Endothelial cell of umbilical vein (primary cell): ENCODE measurements around the gene AP1B1. TPM values are rescaled to one million over a fixed set of nuclear protein-coding genes. Genes with fewer than 3 reads are reported as not detected.

Experiments used
- BruUV-seq: library from RNA; stranded (reverse); fragments of 400-500 nt; replicated peaks from 2 replicates; lab custom pipeline; 2021; lab: Mats Ljungman, UMichigan
- CTCF ChIA-PET: fragments of 300-600, 350-600 bp; sonication (Branson Sonifier 250); formaldehyde crosslinking; loops from one replicate; lab custom pipeline; 2021; ENCODE audit warnings: antibody characterized with exemption, inconsistent platforms; lab: Charles Lee
- POLR2A ChIA-PET: fragments of 300-600, 350-600 bp; sonication (Branson Sonifier 250); formaldehyde crosslinking; loops from one replicate; lab custom pipeline; 2021; ENCODE audit warnings: antibody characterized with exemption, inconsistent platforms; lab: Charles Lee
- DNase-seq: peaks from one replicate; pipeline ENCODE4 v3.0.0-alpha.2; 2011; ENCODE audit warnings: low read depth, low spot score
- FAIRE-seq: peaks from 2 replicates; lab custom pipeline; 2011; peaks lifted over from hg19 to GRCh38; lab: Jason Lieb, UNC
- H2AFZ ChIP-seq: 2 replicates; pipeline ENCODE4 v1.6.0; 2012; ENCODE audit warnings: low read depth, low read length, control low read depth, inconsistent platforms
- H3K27ac ChIP-seq: 2 replicates; pipeline ENCODE4 v1.5.1; 2011; ENCODE audit warnings: low read depth, mild to moderate bottlenecking, control low read depth, low read length, moderate library complexity; ENCODE audit not compliant: insufficient read depth
- H3K27me3 ChIP-seq, 2 experiments: 2 replicates each; pipeline versions ENCODE4 v1.6.0 to v1.6.1; 2011; ENCODE audit warnings: low read length in 2 of 2, mixed read lengths in 1 of 2; ENCODE audit not compliant: control insufficient read depth in 2 of 2, insufficient read depth in 2 of 2
- H3K36me3 ChIP-seq, 2 experiments: 2 replicates in 1 of 2; 3 replicates in 1 of 2; pipeline ENCODE4 v1.5.1; 2011; ENCODE audit warnings: low read length in 2 of 2, mild to moderate bottlenecking in 1 of 2, moderate library complexity in 1 of 2; ENCODE audit not compliant: control insufficient read depth in 2 of 2, insufficient read depth in 2 of 2; ENCODE audit errors: extremely low read depth in 1 of 2
- H3K4me1 ChIP-seq: 3 replicates; pipeline ENCODE4 v1.5.1; 2011; ENCODE audit warnings: mild to moderate bottlenecking, low read length; ENCODE audit not compliant: control insufficient read depth, insufficient read depth; ENCODE audit errors: extremely low read depth
- H3K4me2 ChIP-seq: 2 replicates; pipeline ENCODE4 v1.6.1; 2011; ENCODE audit warnings: low read length, control low read depth, mixed read lengths; ENCODE audit not compliant: insufficient read depth
- H3K4me3 ChIP-seq, 3 experiments: fragments of 200-600 bp in 1 of 3; sonication (generic), shearing (Covaris generic) in 1 of 3; replicated peaks in 1 of 3; 2 replicates each; pipeline ENCODE4 v1.5.1; 2011 to 2016; ENCODE audit warnings: control low read depth in 3 of 3, low read length in 3 of 3, mild to moderate bottlenecking in 2 of 3, inconsistent platforms in 1 of 3, low read depth in 1 of 3, moderate library complexity in 1 of 3; ENCODE audit not compliant: insufficient read depth in 1 of 3
- H3K79me2 ChIP-seq: 2 replicates; pipeline ENCODE4 v1.6.0; 2012; ENCODE audit warnings: low read length, inconsistent platforms; ENCODE audit not compliant: control insufficient read depth, insufficient read depth
- H3K9ac ChIP-seq: replicated peaks from 2 replicates; pipeline ENCODE3; 2011; ENCODE audit warnings: low read length, control low read depth; ENCODE audit not compliant: insufficient read depth; ENCODE audit errors: extremely low read depth
- H3K9me1 ChIP-seq: replicated peaks from 3 replicates; pipeline ENCODE4 v1.6.0; 2011; ENCODE audit warnings: mild to moderate bottlenecking, low read length; ENCODE audit not compliant: control insufficient read depth, insufficient read depth; ENCODE audit errors: extremely low read depth
- H3K9me3 ChIP-seq: replicated peaks from 2 replicates; pipeline ENCODE4 v1.5.1; 2012; ENCODE audit warnings: low read length, inconsistent platforms; ENCODE audit not compliant: control insufficient read depth, insufficient read depth
- H4K20me1 ChIP-seq: replicated peaks from 2 replicates; pipeline ENCODE3; 2011; ENCODE audit warnings: mild to moderate bottlenecking, low read length; ENCODE audit not compliant: control insufficient read depth, insufficient read depth; ENCODE audit errors: extremely low read depth
- EZH2 ChIP-seq: IDR thresholded peaks from 2 replicates; pipeline ENCODE4 v1.6.1; 2012; ENCODE audit warnings: borderline replicate concordance, low read depth, mild to moderate bottlenecking, moderate library complexity, low read length, inconsistent platforms; ENCODE audit not compliant: severe bottlenecking
- FOS ChIP-seq: IDR thresholded peaks from 2 replicates; pipeline ENCODE4 v1.6.1; 2011; ENCODE audit warnings: mild to moderate bottlenecking, low read length, moderate library complexity, borderline replicate concordance; ENCODE audit not compliant: insufficient read depth
- GATA2 ChIP-seq: IDR thresholded peaks from 2 replicates; pipeline ENCODE4 v1.7.0; 2011; ENCODE audit warnings: low read depth, mild to moderate bottlenecking, moderate library complexity, mixed read lengths, low read length; ENCODE audit not compliant: insufficient read length, insufficient read depth
- JUN ChIP-seq: IDR thresholded peaks from 2 replicates; pipeline ENCODE4 v1.6.1; 2011; ENCODE audit warnings: borderline replicate concordance, low read depth; ENCODE audit not compliant: insufficient read length, insufficient read depth
- MYC ChIP-seq: IDR thresholded peaks from one replicate; pipeline ENCODE4 v1.6.1; 2011; ENCODE audit warnings: mild to moderate bottlenecking, low read depth, low read length
- POLR2A ChIP-seq: IDR thresholded peaks from 2 replicates; pipeline ENCODE4 v1.6.1; 2012; ENCODE audit warnings: low read depth, mild to moderate bottlenecking, control low read depth, low read length
- POLR2AphosphoS5 ChIP-seq: IDR thresholded peaks from 2 replicates; pipeline ENCODE4 v1.6.1; 2012; ENCODE audit warnings: low read depth, mild to moderate bottlenecking, control low read depth, low read length, moderate library complexity; ENCODE audit not compliant: insufficient read depth
- dilution Hi-C: fragments of 300-500 bp; cut with MboI; formaldehyde crosslinking; loops from one replicate; pipeline ENCODE4 v1.15.0; 2019; ENCODE audit warnings: low sequenced_read_pairs; ENCODE audit not compliant: extremely low pct_ligation_motif_present
- intact Hi-C: fragments of 100-400 bp; cut with micrococcal nuclease; formaldehyde crosslinking; loops from one replicate; pipeline ENCODE4 v1.10.0; 2022
- polyA plus RNA-seq, 4 experiments: library from polyadenylated mRNA; depleted of rRNA in 3 of 4; stranded (reverse) in 3 of 4; unstranded in 1 of 4; fragments of >200 nt; gene quantifications; 2 replicates each; pipeline versions ENCODE4 v1.2.1 to v1.2.3, GENCODE V29; 2011 to 2012; ENCODE audit warnings: missing spikeins in 1 of 4
- total RNA-seq: library from RNA; stranded (reverse); gene quantifications from 2 replicates; pipeline ENCODE4 v1.2.3, GENCODE V29; 2021
- TF ChIP-seq, protein P1 (sequence below), 2 donors: IDR thresholded peaks; 1 replicate in 1 of 2; 2 replicates in 1 of 2; pipeline ENCODE4 v1.5.1; 2011; ENCODE audit warnings: low read length in 2 of 2, mild to moderate bottlenecking in 2 of 2, moderate library complexity in 2 of 2, control low read depth in 1 of 2, inconsistent platforms in 1 of 2, low read depth in 1 of 2; ENCODE audit not compliant: insufficient read depth in 1 of 2; ENCODE audit errors: extremely low read depth in 1 of 2
- TF ChIP-seq, protein P2 (sequence below): IDR thresholded peaks from 2 replicates; pipeline ENCODE4 v1.6.1; 2011; ENCODE audit not compliant: insufficient read depth, insufficient read length

Gene AP1B1
- total and polyA plus RNA-seq, 2 donors (not counting 3 experiments of a cell fraction or from before 2014, with no cell fraction given): 107 to 131 TPM

- H3K9me3 ChIP-seq: no peaks in the 10 kb centered on the region
- peaks cover 24 to 79% of the 10 kb centered on the region in 2 experiments for H3K36me3 ChIP-seq
- H3K4me1 ChIP-seq: no peaks in the 10 kb centered on the region
- H2AFZ ChIP-seq: no peak overlapping the region
- FAIRE-seq (no peak), DNase-seq (no peak)
- H4K20me1 ChIP-seq: no peaks in the 10 kb centered on the region
- H3K27ac ChIP-seq: no peak overlapping the region
- dilution Hi-C loops: no loop called here
- CTCF ChIA-PET: interaction anchor here (0.8 kb wide), 1 partner anchor 41 kb away, joined by 3 read pairs; no protein-coding TSS in a partner anchor
- no peak overlapping the region for H3K4me3 ChIP-seq
- BruUV-seq: no TSS peak
- no peaks in the 10 kb centered on the region for H3K79me2 ChIP-seq
- no peak overlapping the region for H3K9ac ChIP-seq
- POLR2A ChIA-PET: interaction anchor here (0.5 kb wide), 1 partner anchor 1053 kb away, joined by 6 read pairs; no protein-coding TSS in a partner anchor
- no peak overlapping the region for H3K4me2 ChIP-seq
- no peaks in the 10 kb centered on the region for H3K27me3 ChIP-seq
- intact Hi-C loops: no loop called here
- H3K9me1 ChIP-seq: no peaks in the 10 kb centered on the region
- TF ChIP-seq FOS: no peak
- no peak for TF ChIP-seq GATA2
- TF ChIP-seq, protein P1, sequence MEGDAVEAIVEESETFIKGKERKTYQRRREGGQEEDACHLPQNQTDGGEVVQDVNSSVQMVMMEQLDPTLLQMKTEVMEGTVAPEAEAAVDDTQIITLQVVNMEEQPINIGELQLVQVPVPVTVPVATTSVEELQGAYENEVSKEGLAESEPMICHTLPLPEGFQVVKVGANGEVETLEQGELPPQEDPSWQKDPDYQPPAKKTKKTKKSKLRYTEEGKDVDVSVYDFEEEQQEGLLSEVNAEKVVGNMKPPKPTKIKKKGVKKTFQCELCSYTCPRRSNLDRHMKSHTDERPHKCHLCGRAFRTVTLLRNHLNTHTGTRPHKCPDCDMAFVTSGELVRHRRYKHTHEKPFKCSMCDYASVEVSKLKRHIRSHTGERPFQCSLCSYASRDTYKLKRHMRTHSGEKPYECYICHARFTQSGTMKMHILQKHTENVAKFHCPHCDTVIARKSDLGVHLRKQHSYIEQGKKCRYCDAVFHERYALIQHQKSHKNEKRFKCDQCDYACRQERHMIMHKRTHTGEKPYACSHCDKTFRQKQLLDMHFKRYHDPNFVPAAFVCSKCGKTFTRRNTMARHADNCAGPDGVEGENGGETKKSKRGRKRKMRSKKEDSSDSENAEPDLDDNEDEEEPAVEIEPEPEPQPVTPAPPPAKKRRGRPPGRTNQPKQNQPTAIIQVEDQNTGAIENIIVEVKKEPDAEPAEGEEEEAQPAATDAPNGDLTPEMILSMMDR (IDR thresholded peaks at IDR 0.05; ENCODE audit: extremely low read depth in 1 of 2, insufficient read depth in 1 of 2, low read depth in 1 of 2, low read length in 2 of 2): no peak
- no peak for TF ChIP-seq POLR2A
- TF ChIP-seq, protein P2, sequence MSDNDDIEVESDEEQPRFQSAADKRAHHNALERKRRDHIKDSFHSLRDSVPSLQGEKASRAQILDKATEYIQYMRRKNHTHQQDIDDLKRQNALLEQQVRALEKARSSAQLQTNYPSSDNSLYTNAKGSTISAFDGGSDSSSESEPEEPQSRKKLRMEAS: no peak
- TF ChIP-seq EZH2: no peak
- TF ChIP-seq MYC: no peak
- TF ChIP-seq POLR2AphosphoS5: no peak
- TF ChIP-seq JUN: no peak
These were observed 34.5 kb downstream of the AP1B1 start for GRCh38 chr22:29353860-29354259.
